ENCODE measurements around the gene CORIN.

The CORIN gene

GRCh38 chr4:47856713-47857112 lies 18.8 kb upstream of the CORIN start:
- ChIA-PET POLR2A (no interaction called here), CTCF (interaction anchor here (0.6 kb wide), 1 partner anchor 1293 kb away, joined by 3 read pairs; no protein-coding TSS in a partner anchor)
- TF ChIP-seq FOXA1 (IDR thresholded peaks at IDR 0.05) = no peak
- TF ChIP-seq NFRKB (IDR thresholded peaks at IDR 0.05) = no peak
- TF ChIP-seq CTBP1 (IDR thresholded peaks at IDR 0.05; ENCODE audit: borderline replicate concordance) = no peak
- no peak for TF ChIP-seq TARDBP (IDR thresholded peaks at IDR 0.05)
- no peak for DNase-seq (ENCODE audit: extremely low spot score)

GRCh38 chr4:47855350-47855749 lies 17.5 kb upstream of the CORIN start:
- POLR2A ChIA-PET = no interaction called here
- TF ChIP-seq CTBP1 (IDR thresholded peaks at IDR 0.05; ENCODE audit: borderline replicate concordance) (no peak), ZNF384 (IDR thresholded peaks at IDR 0.05) (no peak), TARDBP (IDR thresholded peaks at IDR 0.05) (no peak), BHLHE40 (IDR thresholded peaks at IDR 0.05; ENCODE audit: borderline replicate concordance) (no peak), PKNOX1 (IDR thresholded peaks at IDR 0.05) (no peak), ARNT (IDR thresholded peaks at IDR 0.05) (no peak), FOXM1 (IDR thresholded peaks at IDR 0.05; ENCODE audit: borderline replicate concordance) (no peak), FOXA1 (IDR thresholded peaks at IDR 0.05) (no peak), NFRKB (IDR thresholded peaks at IDR 0.05) (no peak), FOXK2 (IDR thresholded peaks at IDR 0.05) (no peak), L3MBTL2 (conservative IDR thresholded peaks at IDR 0.05) (no peak)
- CTCF ChIA-PET = no interaction called here
- no peak for DNase-seq (ENCODE audit: extremely low spot score)

GRCh38 chr4:47852136-47852535 lies 14.3 kb upstream of the CORIN start:
- POLR2A ChIA-PET = interaction anchor here (1.3 kb wide), 1 partner anchor 63 kb away, joined by 3 read pairs; the partner anchor contains the start of gene NFXL1
- no peak for DNase-seq (ENCODE audit: extremely low spot score)

GRCh38 chr4:47849466-47849865 lies 11.6 kb upstream of the CORIN start:
- ChIA-PET POLR2A (no interaction called here), CTCF (no interaction called here)
- no peak for DNase-seq (ENCODE audit: extremely low spot score)
- no peak for TF ChIP-seq ARNT (IDR thresholded peaks at IDR 0.05)
- no peak for TF ChIP-seq LEF1 (IDR thresholded peaks at IDR 0.05; ENCODE audit: borderline replicate concordance)
- TF ChIP-seq FOXK2 (IDR thresholded peaks at IDR 0.05) = no peak
- no peak for TF ChIP-seq CTBP1 (IDR thresholded peaks at IDR 0.05; ENCODE audit: borderline replicate concordance)
- no peak for TF ChIP-seq ELF4 (IDR thresholded peaks at IDR 0.05)
- TF ChIP-seq FOXM1 (IDR thresholded peaks at IDR 0.05; ENCODE audit: borderline replicate concordance) = no peak
- no peak for TF ChIP-seq NFRKB (IDR thresholded peaks at IDR 0.05)
- no peak for TF ChIP-seq PKNOX1 (IDR thresholded peaks at IDR 0.05)
- TF ChIP-seq HDGF (IDR thresholded peaks at IDR 0.05; ENCODE audit: borderline replicate concordance) = no peak
- TF ChIP-seq ZNF384 (IDR thresholded peaks at IDR 0.05) = no peak
- no peak for TF ChIP-seq BHLHE40 (IDR thresholded peaks at IDR 0.05; ENCODE audit: borderline replicate concordance)
- TF ChIP-seq SUZ12 (IDR thresholded peaks at IDR 0.05) = no peak
- no peak for TF ChIP-seq TARDBP (IDR thresholded peaks at IDR 0.05)
- TF ChIP-seq L3MBTL2 (conservative IDR thresholded peaks at IDR 0.05) = no peak
- no peak for TF ChIP-seq FOXA1 (IDR thresholded peaks at IDR 0.05)
- no peak for TF ChIP-seq SP1 (IDR thresholded peaks at IDR 0.05)

More at GRCh38 chr4:47852136-47852535, 14.3 kb upstream of the CORIN start:
- CTCF ChIA-PET = interaction anchor here (0.7 kb wide), 1 partner anchor 9 kb away, joined by 3 read pairs; no protein-coding TSS in a partner anchor
- TF ChIP-seq FOXK2 (IDR thresholded peaks at IDR 0.05) (no peak), ARNT (IDR thresholded peaks at IDR 0.05) (no peak), FOXM1 (IDR thresholded peaks at IDR 0.05; ENCODE audit: borderline replicate concordance) (no peak), HDGF (IDR thresholded peaks at IDR 0.05; ENCODE audit: borderline replicate concordance) (no peak), TARDBP (IDR thresholded peaks at IDR 0.05) (no peak), SUZ12 (IDR thresholded peaks at IDR 0.05) (no peak), LEF1 (IDR thresholded peaks at IDR 0.05; ENCODE audit: borderline replicate concordance) (no peak), FOXA1 (IDR thresholded peaks at IDR 0.05) (no peak)

GRCh38 chr4:47848041-47848440 lies 10.2 kb upstream of the CORIN start:
- POLR2A ChIA-PET = no interaction called here
- TF ChIP-seq FOXK2 (IDR thresholded peaks at IDR 0.05) = no peak
- no peak for TF ChIP-seq TARDBP (IDR thresholded peaks at IDR 0.05)
- no peak for TF ChIP-seq ARNT (IDR thresholded peaks at IDR 0.05)
- CTCF ChIA-PET = interaction anchor here (1.2 kb wide), 1 partner anchor 11 kb away, joined by 7 read pairs; the partner anchor contains the start of gene CORIN
- no peak for DNase-seq (ENCODE audit: extremely low spot score)

GRCh38 chr4:47842985-47843384 lies 5.1 kb upstream of the CORIN start:
- TF ChIP-seq SP1 (IDR thresholded peaks at IDR 0.05) (no peak), LEF1 (IDR thresholded peaks at IDR 0.05; ENCODE audit: borderline replicate concordance) (no peak), L3MBTL2 (conservative IDR thresholded peaks at IDR 0.05) (no peak), BHLHE40 (IDR thresholded peaks at IDR 0.05; ENCODE audit: borderline replicate concordance) (no peak), FOXA1 (IDR thresholded peaks at IDR 0.05) (no peak), FOXM1 (IDR thresholded peaks at IDR 0.05; ENCODE audit: borderline replicate concordance) (no peak)
- no peak for DNase-seq (ENCODE audit: extremely low spot score)
- ChIA-PET POLR2A (no interaction called here), CTCF (no interaction called here)

GRCh38 chr4:47840291-47840690 lies 2.4 kb upstream of the CORIN start:
- DNase-seq (ENCODE audit: extremely low spot score) = no peak
- ChIA-PET POLR2A (no interaction called here), CTCF (interaction anchor here (1.3 kb wide), 1 partner anchor 135 kb away, joined by 6 read pairs; no protein-coding TSS in a partner anchor)
- TF ChIP-seq PKNOX1 (IDR thresholded peaks at IDR 0.05) (no peak), FOXM1 (IDR thresholded peaks at IDR 0.05; ENCODE audit: borderline replicate concordance) (no peak), NFRKB (IDR thresholded peaks at IDR 0.05) (no peak), CTBP1 (IDR thresholded peaks at IDR 0.05; ENCODE audit: borderline replicate concordance) (no peak), SP1 (IDR thresholded peaks at IDR 0.05) (no peak), LEF1 (IDR thresholded peaks at IDR 0.05; ENCODE audit: borderline replicate concordance) (no peak), SUZ12 (IDR thresholded peaks at IDR 0.05) (no peak), ELF4 (IDR thresholded peaks at IDR 0.05) (no peak), TARDBP (IDR thresholded peaks at IDR 0.05) (no peak), HDGF (IDR thresholded peaks at IDR 0.05; ENCODE audit: borderline replicate concordance) (no peak), ZNF384 (IDR thresholded peaks at IDR 0.05) (no peak), ARNT (IDR thresholded peaks at IDR 0.05) (no peak), FOXA1 (IDR thresholded peaks at IDR 0.05) (no peak), FOXK2 (IDR thresholded peaks at IDR 0.05) (no peak), BHLHE40 (IDR thresholded peaks at IDR 0.05; ENCODE audit: borderline replicate concordance) (no peak)

Measured in HEK293T (cell line).